ENCODE measurements around the gene PAGE2. TPM values are rescaled to one million over a fixed set of nuclear protein-coding genes. Genes with fewer than 3 reads are reported as not detected.

PAGE2 gene
- total RNA-seq, 4 donors from 2014 or later: not detected

DNA sequence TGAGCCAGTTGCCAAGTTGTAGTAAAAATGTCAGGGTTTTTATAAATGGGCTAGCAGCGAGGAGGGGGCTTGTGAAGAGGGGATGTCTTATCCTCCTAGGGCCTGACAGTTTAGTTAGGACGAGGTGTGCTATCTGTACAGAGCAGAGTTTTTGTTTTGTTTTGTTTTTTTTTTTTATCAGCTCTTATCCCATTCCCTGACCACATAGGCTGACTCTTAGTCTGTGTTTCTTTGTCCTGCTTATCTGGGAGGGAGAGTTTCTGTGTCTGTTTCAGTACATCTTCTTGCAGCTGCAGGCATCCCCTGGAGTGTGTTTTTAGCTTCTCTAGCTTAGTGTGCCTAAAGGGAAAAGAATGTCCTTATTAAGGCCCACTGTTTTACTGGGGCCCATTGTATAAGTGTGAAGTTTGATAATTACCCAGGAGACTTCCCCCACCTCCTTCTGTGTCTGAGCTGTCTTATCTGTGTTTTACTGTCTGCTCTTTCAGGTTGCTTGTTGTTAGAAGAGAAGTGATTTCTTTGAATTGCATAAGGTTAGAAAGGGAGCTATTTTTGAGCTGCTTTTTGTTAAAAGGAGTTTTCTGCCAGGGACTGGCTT is 32.0 kb downstream of the PAGE2 start:
- no peak for DNase-seq
- Histone ChIP-seq H3K4me3 (no peak overlapping the region), H3K9me3 (no peaks in the 10 kb centered on the region), H3K27me3 (no peaks in the 10 kb centered on the region), H3K27ac (no peak overlapping the region), H3K4me1 (no peaks in the 10 kb centered on the region), H3K36me3 (no peaks in the 10 kb centered on the region)
- WGBS, 2 donors: 26 to 65% methylated on average over 2 of the region's 2 CpGs
- TF ChIP-seq POLR2A (IDR thresholded peaks at IDR 0.05): no peak
- TF ChIP-seq, protein P1, sequence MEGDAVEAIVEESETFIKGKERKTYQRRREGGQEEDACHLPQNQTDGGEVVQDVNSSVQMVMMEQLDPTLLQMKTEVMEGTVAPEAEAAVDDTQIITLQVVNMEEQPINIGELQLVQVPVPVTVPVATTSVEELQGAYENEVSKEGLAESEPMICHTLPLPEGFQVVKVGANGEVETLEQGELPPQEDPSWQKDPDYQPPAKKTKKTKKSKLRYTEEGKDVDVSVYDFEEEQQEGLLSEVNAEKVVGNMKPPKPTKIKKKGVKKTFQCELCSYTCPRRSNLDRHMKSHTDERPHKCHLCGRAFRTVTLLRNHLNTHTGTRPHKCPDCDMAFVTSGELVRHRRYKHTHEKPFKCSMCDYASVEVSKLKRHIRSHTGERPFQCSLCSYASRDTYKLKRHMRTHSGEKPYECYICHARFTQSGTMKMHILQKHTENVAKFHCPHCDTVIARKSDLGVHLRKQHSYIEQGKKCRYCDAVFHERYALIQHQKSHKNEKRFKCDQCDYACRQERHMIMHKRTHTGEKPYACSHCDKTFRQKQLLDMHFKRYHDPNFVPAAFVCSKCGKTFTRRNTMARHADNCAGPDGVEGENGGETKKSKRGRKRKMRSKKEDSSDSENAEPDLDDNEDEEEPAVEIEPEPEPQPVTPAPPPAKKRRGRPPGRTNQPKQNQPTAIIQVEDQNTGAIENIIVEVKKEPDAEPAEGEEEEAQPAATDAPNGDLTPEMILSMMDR (IDR thresholded peaks at IDR 0.05): no peak
- intact Hi-C loops (cut with DNase I): no loop called here

DNA sequence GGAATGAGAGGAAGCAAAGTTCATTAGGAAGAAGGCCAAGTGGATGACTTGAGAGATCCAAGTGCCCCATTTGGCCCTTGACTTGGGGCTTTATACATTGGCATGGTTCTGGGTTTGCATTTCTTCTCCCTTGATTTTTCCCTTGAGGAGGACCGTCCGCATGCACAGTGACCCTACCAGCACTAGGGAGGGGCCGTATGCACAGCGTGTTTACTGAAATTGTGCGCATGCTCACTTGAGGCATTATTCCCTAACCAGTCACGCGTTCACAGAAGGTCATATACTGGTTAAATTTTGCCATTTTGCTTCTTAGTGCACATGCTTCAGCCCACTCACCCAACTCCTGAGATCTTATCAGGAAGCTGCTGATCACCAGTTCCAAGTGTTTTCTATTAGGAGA is 35.1 kb downstream of the PAGE2 start:
- 87 to 97% methylated on average over 5 to 7 of the region's 7 CpGs for WGBS, 2 donors
- intact Hi-C loops (cut with DNase I): no loop called here

GRCh38 chrX:55127692-55128091 is 38.9 kb downstream of the PAGE2 start:
- no peak for DNase-seq
- no peaks in the 10 kb centered on the region for H3K4me1 ChIP-seq
- no peak overlapping the region for H3K27ac ChIP-seq
- H3K27me3 ChIP-seq: no peaks in the 10 kb centered on the region
- 38 to 54% methylated on average over 2 of the region's 2 CpGs for WGBS, 2 donors
- TF ChIP-seq POLR2A (IDR thresholded peaks at IDR 0.05): no peak
- TF ChIP-seq, protein P1 (IDR thresholded peaks at IDR 0.05): no peak
- intact Hi-C loops (cut with DNase I): no loop called here
- H3K4me3 ChIP-seq: no peak overlapping the region
- no peaks in the 10 kb centered on the region for H3K36me3 ChIP-seq
- H3K9me3 ChIP-seq: no peaks in the 10 kb centered on the region

More for the DNA sequence above, 35.1 kb downstream of the PAGE2 start:
- Histone ChIP-seq H3K27me3 (no peaks in the 10 kb centered on the region), H3K36me3 (no peaks in the 10 kb centered on the region), H3K4me3 (no peak overlapping the region), H3K27ac (no peak overlapping the region), H3K9me3 (no peaks in the 10 kb centered on the region), H3K4me1 (no peaks in the 10 kb centered on the region)
- DNase-seq: no peak
- TF ChIP-seq, protein P1 (IDR thresholded peaks at IDR 0.05): no peak
- TF ChIP-seq POLR2A (IDR thresholded peaks at IDR 0.05): no peak

DNA sequence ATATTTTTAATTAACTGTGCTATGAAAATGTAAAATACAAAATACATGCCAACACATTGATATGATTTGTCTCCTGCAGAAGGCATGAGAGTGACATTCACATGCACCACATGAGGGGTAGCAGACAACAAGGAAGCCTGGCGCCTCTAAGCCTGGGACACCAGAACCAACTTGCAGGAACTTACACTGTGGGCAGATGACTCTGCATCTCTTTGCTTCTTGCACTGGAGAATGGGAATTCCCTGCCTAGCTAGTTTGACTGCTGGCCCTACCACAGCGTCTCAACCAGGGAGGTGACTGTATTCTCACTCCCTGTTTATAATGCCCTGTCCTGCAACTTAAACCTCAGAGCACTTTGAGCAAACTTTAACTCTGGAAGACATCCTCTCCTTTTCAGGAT is 40.5 kb downstream of the PAGE2 start:
- H3K27ac ChIP-seq: no peak overlapping the region
- H3K36me3 ChIP-seq: no peaks in the 10 kb centered on the region
- H3K4me1 ChIP-seq: no peaks in the 10 kb centered on the region
- no peaks in the 10 kb centered on the region for H3K9me3 ChIP-seq
- no peaks in the 10 kb centered on the region for H3K27me3 ChIP-seq
- 43% methylated on average over 2 of the region's 2 CpGs; no CpG with 5 or more reads in 1 of the 2 donors for WGBS, 2 donors
- TF ChIP-seq, protein P1 (IDR thresholded peaks at IDR 0.05): no peak
- TF ChIP-seq POLR2A (IDR thresholded peaks at IDR 0.05): no peak
- intact Hi-C loops (cut with DNase I): no loop called here
- no peak overlapping the region for H3K4me3 ChIP-seq
- DNase-seq: no peak

DNA sequence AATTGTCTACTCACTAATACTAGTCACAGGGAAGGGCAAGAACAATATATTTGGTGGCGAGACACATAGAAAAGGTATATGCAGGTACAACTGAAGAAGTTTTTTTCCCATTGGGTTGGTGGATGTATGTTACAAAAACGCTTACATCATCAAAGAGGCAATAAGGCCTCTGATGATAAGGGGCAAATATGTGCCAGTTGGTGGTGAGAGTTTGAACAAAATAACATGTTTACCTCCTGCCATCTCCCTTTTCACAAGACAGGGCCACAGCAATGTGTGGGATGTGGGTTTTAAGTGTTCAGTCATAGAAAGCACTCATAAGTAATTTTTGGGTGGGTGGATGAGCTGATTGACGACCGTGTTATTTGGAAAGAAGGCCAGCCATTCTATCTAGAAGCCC is 41.7 kb downstream of the PAGE2 start:
- intact Hi-C loops (cut with DNase I): no loop called here
- Histone ChIP-seq H3K9me3 (no peaks in the 10 kb centered on the region), H3K36me3 (no peaks in the 10 kb centered on the region), H3K27ac (no peak overlapping the region), H3K27me3 (no peaks in the 10 kb centered on the region), H3K4me3 (no peak overlapping the region), H3K4me1 (no peaks in the 10 kb centered on the region)
- TF ChIP-seq, protein P1 (IDR thresholded peaks at IDR 0.05): no peak
- no peak for TF ChIP-seq POLR2A (IDR thresholded peaks at IDR 0.05)
- DNase-seq: no peak
- 65 to 85% methylated on average over 4 of the region's 4 CpGs for WGBS, 2 donors
